K562 treated with DMSO at 1 percent for 12 hours (cell line): ENCODE results near the gene AXDND1. TPM values are rescaled to one million over a fixed set of nuclear protein-coding genes. Genes with fewer than 3 reads are reported as not detected.

ENCODE experiments used
- total RNA-seq: library from RNA; unstranded; fragments of 300-600 nt; gene quantifications from 2 replicates; pipeline ENCODE4 v1.2.3, GENCODE V29; 2022; ENCODE audit not compliant: insufficient read depth

AXDND1 gene, protein sequence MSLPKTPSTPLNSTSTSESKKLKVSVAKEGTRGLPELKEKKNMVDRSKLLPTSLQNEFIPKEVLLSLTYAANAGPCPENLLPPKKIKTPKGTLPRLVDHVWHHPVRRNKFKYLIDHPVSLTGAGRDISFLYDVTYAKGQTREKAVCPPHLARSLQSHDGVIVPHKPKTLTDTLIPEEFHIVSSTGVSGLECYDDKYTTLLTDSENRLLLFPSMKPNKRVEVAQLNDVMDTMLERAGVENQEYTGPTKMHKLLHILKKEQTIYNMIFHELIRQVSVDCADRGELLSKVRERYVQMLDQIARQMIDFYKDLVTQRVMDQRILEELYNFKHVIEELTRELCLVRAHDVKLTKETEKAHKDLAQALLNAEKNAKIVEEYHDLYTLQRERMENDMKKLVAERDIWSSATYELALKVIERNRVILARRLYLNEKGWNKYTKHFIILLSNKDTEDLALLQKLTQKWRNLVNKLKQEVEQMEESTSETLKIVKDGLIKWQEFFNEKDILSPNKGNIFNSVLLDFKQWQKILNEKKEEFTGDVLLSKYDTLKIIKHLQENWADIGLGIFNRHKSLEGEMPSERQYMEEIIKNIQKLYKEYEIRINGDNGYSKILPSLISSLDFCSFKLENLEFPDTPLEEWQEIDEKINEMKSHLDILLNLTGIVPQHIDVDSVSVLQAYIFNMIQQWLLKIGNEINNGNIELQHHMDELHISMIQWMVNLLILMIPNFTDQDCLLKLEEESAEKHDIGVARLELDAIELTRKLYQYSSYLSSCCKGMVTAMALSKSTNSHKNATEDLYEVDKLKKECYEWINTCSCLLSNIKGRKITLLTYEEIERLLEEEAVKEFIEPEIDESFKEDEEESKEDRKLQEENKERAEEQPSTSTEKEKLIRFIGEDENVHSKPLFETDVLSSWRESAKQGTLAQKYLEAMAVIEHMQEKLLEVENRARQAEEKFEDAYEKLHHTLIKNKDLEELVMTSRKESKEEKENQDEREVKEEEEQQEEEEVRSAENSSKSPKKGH
- total RNA-seq: not detected in 2 replicates

DNA sequence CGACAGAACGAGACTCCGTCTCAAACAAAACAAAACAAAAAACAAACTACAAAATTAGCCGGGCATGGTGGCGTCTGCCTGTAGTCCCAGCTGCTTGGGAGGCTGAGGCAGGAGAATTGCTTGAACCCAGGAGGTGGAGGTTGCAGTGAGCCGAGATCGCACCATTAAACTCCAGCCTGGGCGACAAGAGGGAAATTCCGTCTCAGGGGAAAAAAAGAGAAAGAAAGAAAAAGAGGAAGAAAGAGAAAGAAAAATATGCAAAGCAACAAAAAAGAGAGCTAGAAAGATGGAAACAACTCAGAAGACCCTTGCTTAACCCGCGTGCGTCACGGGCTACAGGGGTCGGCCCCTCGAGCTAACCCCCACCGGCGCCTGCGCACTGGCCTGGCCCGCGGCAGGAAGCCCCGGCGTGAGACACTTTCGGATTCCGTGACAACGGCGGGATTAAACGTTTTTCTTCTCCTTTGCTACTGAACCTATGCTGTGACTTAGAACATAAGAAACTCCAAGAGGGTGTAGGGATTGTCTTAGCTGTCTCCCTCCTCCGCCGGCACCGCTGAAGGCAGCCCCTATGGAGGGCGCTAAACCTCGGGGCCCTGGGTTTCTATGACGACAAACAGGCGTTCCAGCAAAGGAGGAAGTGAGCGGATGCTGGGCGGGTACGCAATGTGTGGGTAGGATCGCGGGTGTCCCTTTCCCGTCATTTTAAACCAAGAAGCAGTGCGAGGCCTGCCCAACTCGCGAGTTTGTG lies at the start of gene AXDND1:
Gene AXDND1, plus strand, starts transcription at position 630 of the 751 bp plus-strand sequence. CDS start 539 bp downstream, outside the sequence.

GRCh38 chr1:179575497-179576314 lies 209.9 kb downstream of the AXDND1 start, which contains the start of gene NPHS2:
NPHS2 (minus strand) TSS chr1:179575948; CDS start chr1:179575864, 84 bp downstream.

DNA sequence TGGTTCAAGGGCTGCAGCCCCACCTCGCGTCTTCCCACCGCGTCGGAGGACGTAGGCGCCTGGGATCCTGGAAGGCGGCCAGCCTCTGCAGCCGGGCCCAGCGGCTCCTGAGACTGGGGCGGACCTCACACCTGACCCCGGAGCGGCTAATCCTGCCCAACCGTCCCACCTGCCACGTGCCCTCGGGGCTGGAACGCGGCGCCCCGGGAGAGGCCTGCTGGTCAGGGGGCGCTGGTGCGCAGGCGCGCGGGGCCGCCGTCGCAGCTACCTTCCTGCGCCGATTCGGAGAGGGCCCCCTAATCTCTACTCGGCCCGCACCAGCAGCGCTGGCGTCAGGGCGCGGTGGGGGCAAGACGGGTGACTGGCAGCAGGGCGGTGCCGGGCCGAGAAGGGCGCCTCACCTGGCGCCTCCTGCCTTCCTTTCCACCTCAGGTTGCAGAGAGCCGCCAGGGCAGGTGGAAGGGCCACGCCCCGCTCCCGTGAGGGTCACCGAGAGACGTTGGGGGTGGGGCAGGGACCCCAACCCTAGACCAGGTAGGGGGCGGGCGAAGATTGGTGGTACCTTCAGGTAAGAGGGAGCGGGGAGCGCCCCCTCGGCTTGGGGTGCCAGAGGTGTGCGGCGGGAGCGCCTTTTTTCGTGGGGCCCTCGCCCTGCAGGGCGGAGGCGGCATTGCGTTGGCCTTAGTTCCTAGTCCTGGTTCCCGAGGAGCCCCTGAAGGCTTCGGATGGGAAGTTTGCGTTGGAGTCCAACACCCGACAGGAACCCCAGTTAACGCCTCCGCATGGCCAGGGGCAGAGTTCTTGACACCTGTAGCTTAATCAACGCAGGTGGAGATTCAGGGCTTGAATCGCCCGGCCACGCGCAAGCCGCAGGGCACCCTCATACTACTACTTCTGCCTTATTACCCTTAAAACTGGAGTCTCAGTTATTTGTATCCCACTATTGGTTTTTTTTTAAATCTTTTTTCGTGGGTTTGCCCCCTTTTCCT lies 226.1 kb downstream of the AXDND1 start, which contains the start of gene TDRD5:
Gene TDRD5, plus strand, starts transcription at position 241 of the 989 bp plus-strand sequence. CDS start 784 bp downstream, outside the sequence.

Other genes with a start within 250 kb of the AXDND1 start
- gene ABL2, start 136.3 kb upstream of the AXDND1 start, total RNA-seq: 2.4 and 12.1 TPM in 2 replicates
- gene SOAT1, start 72.2 kb upstream of the AXDND1 start, total RNA-seq: 7.2 and 30.8 TPM in 2 replicates
- not detected in 2 replicates for gene NPHS2, start 210.0 kb downstream of the AXDND1 start, total RNA-seq
- gene TDRD5, start 225.9 kb downstream of the AXDND1 start, total RNA-seq: 0.30 and 0.57 TPM in 2 replicates